H1 (cell line): ENCODE results near the gene SLC47A2. TPM values are rescaled to one million over a fixed set of nuclear protein-coding genes. Genes with fewer than 3 reads are reported as not detected.

Source experiments
- CTCF ChIA-PET: fragments of 300-600 bp; sonication (Branson Sonifier 250); formaldehyde crosslinking; loops from one replicate; lab custom pipeline; 2021; ENCODE audit not compliant: partially characterized antibody; lab: Charles Lee
- POLR2A ChIA-PET: fragments of 300-600 bp; sonication (Branson Sonifier 250); formaldehyde crosslinking; loops from one replicate; lab custom pipeline; 2021; ENCODE audit warnings: inconsistent platforms; ENCODE audit not compliant: partially characterized antibody; lab: Charles Lee
- DNase-seq, 2 experiments: peaks; one replicate each; pipeline versions ENCODE4 v3.0.0 to v3.0.0-alpha.2; 2010 to 2022; ENCODE audit warnings: low spot score in 2 of 2, low read depth in 1 of 2, mixed read lengths in 1 of 2
- FAIRE-seq: peaks from 2 replicates; lab custom pipeline; 2011; peaks lifted over from hg19 to GRCh38; lab: Jason Lieb, UNC
- H2AFZ ChIP-seq: 2 replicates; pipeline ENCODE4 v1.8.1; 2012; ENCODE audit warnings: low read length, inconsistent platforms
- H2AK5ac ChIP-seq: 2 replicates; pipeline ENCODE4 v1.6.1; 2013; ENCODE audit warnings: low read depth, low read length
- H2BK120ac ChIP-seq: replicated peaks from 2 replicates; pipeline ENCODE3; 2013; ENCODE audit warnings: low read depth, low read length, inconsistent platforms
- H2BK12ac ChIP-seq: 2 replicates; pipeline ENCODE4 v1.6.1; 2013; ENCODE audit warnings: low read depth, low read length
- H2BK15ac ChIP-seq: 2 replicates; pipeline ENCODE4 v1.6.1; 2013; ENCODE audit warnings: low read length
- H2BK20ac ChIP-seq: 2 replicates; pipeline ENCODE4 v1.6.1; 2013; ENCODE audit warnings: low read length
- H2BK5ac ChIP-seq: 2 replicates; pipeline ENCODE4 v1.6.1; 2013; ENCODE audit warnings: low read depth, low read length
- H3K14ac ChIP-seq: 2 replicates; pipeline ENCODE4 v1.6.1; 2013; ENCODE audit warnings: inconsistent platforms; ENCODE audit not compliant: insufficient read length
- H3K18ac ChIP-seq: 2 replicates; pipeline ENCODE4 v1.6.1; 2013; ENCODE audit warnings: low read length; ENCODE audit errors: extremely low read depth
- H3K23ac ChIP-seq: 2 replicates; pipeline ENCODE4 v1.6.1; 2013; ENCODE audit warnings: inconsistent platforms; ENCODE audit not compliant: insufficient read length
- H3K23me2 ChIP-seq: 2 replicates; pipeline ENCODE4 v1.6.1; 2013; ENCODE audit warnings: low read depth, low read length
- H3K27ac ChIP-seq: 2 replicates; pipeline ENCODE4 v1.6.1; 2011; ENCODE audit warnings: low read depth, low read length, inconsistent platforms
- H3K27me3 ChIP-seq, 4 experiments: replicated peaks in 1 of 4; 1 replicate in 1 of 4; 2 replicates in 3 of 4; pipeline versions ENCODE4 v1.6.1 to v1.8.1; 2011 to 2013; ENCODE audit warnings: low read length in 3 of 4, mild to moderate bottlenecking in 3 of 4, inconsistent platforms in 2 of 4, mixed read lengths in 2 of 4, moderate library complexity in 1 of 4; ENCODE audit not compliant: control insufficient read depth in 3 of 4, insufficient read depth in 3 of 4; ENCODE audit errors: extremely low read depth in 1 of 4
- H3K36me3 ChIP-seq, 4 experiments: 2 replicates each; pipeline versions ENCODE4 v1.6.1 to v1.8.1; 2011 to 2013; ENCODE audit warnings: mild to moderate bottlenecking in 4 of 4, low read length in 3 of 4, moderate library complexity in 2 of 4, control low read depth in 1 of 4, inconsistent platforms in 1 of 4; ENCODE audit not compliant: insufficient read depth in 4 of 4, control insufficient read depth in 2 of 4
- H3K4ac ChIP-seq: replicated peaks from 2 replicates; pipeline ENCODE3; 2013; ENCODE audit warnings: low read length, low read depth, mixed read lengths, inconsistent platforms; ENCODE audit not compliant: insufficient read length
- H3K4me1 ChIP-seq, 4 experiments: replicated peaks in 1 of 4; 1 replicate in 1 of 4; 2 replicates in 3 of 4; pipeline versions ENCODE4 v1.6.1 to v1.8.1; 2011 to 2013; ENCODE audit warnings: low read length in 3 of 4, inconsistent platforms in 2 of 4, mixed read lengths in 1 of 4; ENCODE audit not compliant: insufficient read depth in 4 of 4, control insufficient read depth in 3 of 4
- H3K4me2 ChIP-seq, 2 experiments: 2 replicates each; pipeline versions ENCODE4 v1.6.1 to v1.8.1; 2011 to 2013; ENCODE audit warnings: low read depth in 2 of 2, low read length in 2 of 2, control low read depth in 1 of 2, inconsistent platforms in 1 of 2, mild to moderate bottlenecking in 1 of 2; ENCODE audit not compliant: insufficient read depth in 1 of 2
- H3K4me3 ChIP-seq, 4 experiments: fragments of 200-600, 300-600 bp in 1 of 4; sonication (generic), shearing (Covaris generic), sonication (Bioruptor Twin) in 1 of 4; 2 replicates each; pipeline versions ENCODE4 v1.5.1 to v1.8.1; 2011 to 2016; ENCODE audit warnings: low read length in 4 of 4, low read depth in 3 of 4, control low read depth in 2 of 4, inconsistent platforms in 2 of 4, mild to moderate bottlenecking in 2 of 4, mixed read lengths in 1 of 4, moderate library complexity in 1 of 4; ENCODE audit not compliant: insufficient read depth in 2 of 4; ENCODE audit errors: extremely low read depth in 1 of 4
- H3K56ac ChIP-seq: replicated peaks from 2 replicates; pipeline ENCODE3; 2013; ENCODE audit warnings: low read depth, mild to moderate bottlenecking, mixed read lengths, low read length, inconsistent platforms; ENCODE audit not compliant: insufficient read length
- H3K79me1 ChIP-seq: 2 replicates; pipeline ENCODE4 v1.6.1; 2013; ENCODE audit warnings: low read depth, low read length, control low read depth
- H3K79me2 ChIP-seq, 2 experiments: 2 replicates each; pipeline versions ENCODE4 v1.6.1 to v1.8.1; 2012 to 2013; ENCODE audit warnings: low read length in 2 of 2, mild to moderate bottlenecking in 2 of 2, inconsistent platforms in 1 of 2; ENCODE audit not compliant: insufficient read depth in 2 of 2, control insufficient read depth in 1 of 2
- H3K9ac ChIP-seq, 4 experiments: replicated peaks in 1 of 4; 1 replicate in 1 of 4; 2 replicates in 3 of 4; pipeline versions ENCODE4 v1.6.1 to v1.8.1; 2011 to 2013; ENCODE audit warnings: low read depth in 3 of 4, low read length in 3 of 4, control low read depth in 2 of 4, mild to moderate bottlenecking in 2 of 4, moderate library complexity in 2 of 4, inconsistent platforms in 1 of 4; ENCODE audit errors: extremely low read depth in 1 of 4
- H3K9me3 ChIP-seq, 2 experiments: 2 replicates each; pipeline versions ENCODE4 v1.6.1 to v1.8.1; 2012 to 2013; ENCODE audit warnings: mild to moderate bottlenecking in 2 of 2, moderate library complexity in 2 of 2, control low read depth in 1 of 2, inconsistent platforms in 1 of 2, low read depth in 1 of 2, low read length in 1 of 2, mixed read lengths in 1 of 2; ENCODE audit not compliant: insufficient read depth in 2 of 2
- H4K20me1 ChIP-seq, 2 experiments: replicated peaks in 1 of 2; 2 replicates each; pipeline versions ENCODE3 to v1.8.1; 2011 to 2013; ENCODE audit warnings: inconsistent platforms in 2 of 2, low read length in 2 of 2, mild to moderate bottlenecking in 1 of 2; ENCODE audit not compliant: insufficient read depth in 2 of 2, control insufficient read depth in 1 of 2
- H4K5ac ChIP-seq: 2 replicates; pipeline ENCODE4 v1.6.1; 2013; ENCODE audit warnings: low read length, low read depth, mixed read lengths, inconsistent platforms; ENCODE audit not compliant: insufficient read length
- H4K8ac ChIP-seq: 2 replicates; pipeline ENCODE4 v1.8.0; 2013; ENCODE audit warnings: mild to moderate bottlenecking, moderate library complexity, low read length, inconsistent platforms; ENCODE audit not compliant: insufficient read depth; ENCODE audit errors: extremely low read depth
- H4K91ac ChIP-seq: replicated peaks from 2 replicates; pipeline ENCODE3; 2013; ENCODE audit warnings: low read length, mixed read lengths, inconsistent platforms; ENCODE audit not compliant: insufficient read length
- CTBP2 ChIP-seq: IDR thresholded peaks from 2 replicates; pipeline ENCODE4 v1.7.0; 2011; ENCODE audit warnings: borderline replicate concordance, mild to moderate bottlenecking, moderate library complexity, mixed read lengths, low read length; ENCODE audit not compliant: insufficient read depth, insufficient read length
- WGBS, 2 experiments: shearing (Covaris generic) in 1 of 2; methylation state at CpG; one replicate each; pipeline versions ENCODE4 v1.1.6 to v1.1.7; 2013 to 2015; ENCODE audit warnings: low lambda C conversion rate in 2 of 2, mixed read lengths in 2 of 2, inconsistent platforms in 1 of 2, low coverage in 1 of 2, missing lambda C conversion rate in 1 of 2; ENCODE audit not compliant: insufficient replicate concordance in 2 of 2, insufficient coverage in 1 of 2, insufficient read length in 1 of 2; ENCODE audit errors: extremely low coverage in 1 of 2, missing lambda C conversion rate in 1 of 2; 5-methylcytosine and 5-hydroxymethylcytosine counted together
- polyA plus RNA-seq, 7 experiments: library from polyadenylated mRNA; depleted of rRNA in 3 of 7; stranded (reverse) in 5 of 7; unstranded in 2 of 7; fragments of >200 nt in 5 of 7; fragments of 200-250 nt in 2 of 7; gene quantifications; 1 replicate in 5 of 7; 2 replicates in 1 of 7; 4 replicates in 1 of 7; pipeline versions ENCODE4 v1.2.1 to v1.2.3, GENCODE V29; 2011 to 2013; ENCODE audit warnings: missing spikeins in 2 of 7, mixed read lengths in 2 of 7
- total RNA-seq: library from RNA; stranded (reverse); fragmentation: NEBNext Ultra II Directional; extraction: Animal tissue kit (Norgen Biotek cat#: 25700); gene quantifications from 2 replicates; pipeline ENCODE4 v1.2.1, GENCODE V29; 2021

The SLC47A2 gene
- total and polyA plus RNA-seq, 2 of the 8 experiments (the other 6 are each of a cell fraction or from before 2014, with no cell fraction given), result not detected

GRCh38 chr17:19719355-19720209 is 3.2 kb upstream of the SLC47A2 start:
- H4K20me1 ChIP-seq, result no peaks in the 10 kb centered on the region
- no peaks in the 10 kb centered on the region for H3K23me2 ChIP-seq
- ChIA-PET CTCF (interaction anchor here (0.7 to 8.7 kb wide), 33 partner anchors 8 to 376 kb away, joined by 3 to 56 read pairs (median 4); partner anchors contain the start of genes ALDH3A2, B9D1 and SLC47A1), POLR2A (interaction anchor here (3.9 kb wide), 1 partner anchor 71 kb away, joined by 16 read pairs; the partner anchor contains the start of gene ALDH3A2)
- H3K23ac ChIP-seq, result no peak overlapping the region
- no peak overlapping the region for H3K18ac ChIP-seq
- H4K5ac ChIP-seq, result no peak overlapping the region
- no peaks in the 10 kb centered on the region for H3K79me1 ChIP-seq
- no peak overlapping the region for H3K4me3 ChIP-seq
- H2AK5ac ChIP-seq, result no peak overlapping the region
- H2BK120ac ChIP-seq, result no peak overlapping the region
- H3K9me3 ChIP-seq, result no peaks in the 10 kb centered on the region
- DNase-seq, result no peak
- WGBS, 2 experiments, result 92% methylated on average over 18 of the region's 23 CpGs; no CpG with 5 or more reads in 1 of the 2 experiments
- no peak overlapping the region for H2BK5ac ChIP-seq
- no peak overlapping the region for H3K14ac ChIP-seq
- FAIRE-seq, result no peak
- no peak overlapping the region for H4K8ac ChIP-seq
- H2BK12ac ChIP-seq, result peak overlapping the region; percentile 39; the same call in 1 of the 2 replicates
- no peaks in the 10 kb centered on the region for H3K27me3 ChIP-seq
- no peaks in the 10 kb centered on the region for H3K79me2 ChIP-seq
- H3K4me1 ChIP-seq, result peaks cover 0 to under 1% (median 0%) of the 10 kb centered on the region in 4 experiments; a peak in 1 of 7 replicates
- no peak overlapping the region for H3K4me2 ChIP-seq
- H3K56ac ChIP-seq, result no peak overlapping the region
- H4K91ac ChIP-seq, result no peak overlapping the region
- H2BK20ac ChIP-seq, result no peak overlapping the region
- no peak overlapping the region for H3K27ac ChIP-seq
- H3K36me3 ChIP-seq, result no peaks in the 10 kb centered on the region
- H3K4ac ChIP-seq, result no peak overlapping the region
- H3K9ac ChIP-seq, result no peak overlapping the region
- H2BK15ac ChIP-seq, result peak overlapping the region; percentile 72; the same call in 1 of the 2 replicates
- H2AFZ ChIP-seq, result no peak overlapping the region
- TF ChIP-seq CTBP2, result no peak
